GM12874 (cell line): ENCODE results near the gene GRAP2.

Experiments used
- TF ChIP-seq, protein P1 (sequence below): IDR thresholded peaks from 2 replicates; pipeline ENCODE4 v1.5.1; 2011; ENCODE audit warnings: low read depth, mild to moderate bottlenecking, control low read depth, low read length, moderate library complexity; ENCODE audit not compliant: insufficient read depth

Gene GRAP2

DNA sequence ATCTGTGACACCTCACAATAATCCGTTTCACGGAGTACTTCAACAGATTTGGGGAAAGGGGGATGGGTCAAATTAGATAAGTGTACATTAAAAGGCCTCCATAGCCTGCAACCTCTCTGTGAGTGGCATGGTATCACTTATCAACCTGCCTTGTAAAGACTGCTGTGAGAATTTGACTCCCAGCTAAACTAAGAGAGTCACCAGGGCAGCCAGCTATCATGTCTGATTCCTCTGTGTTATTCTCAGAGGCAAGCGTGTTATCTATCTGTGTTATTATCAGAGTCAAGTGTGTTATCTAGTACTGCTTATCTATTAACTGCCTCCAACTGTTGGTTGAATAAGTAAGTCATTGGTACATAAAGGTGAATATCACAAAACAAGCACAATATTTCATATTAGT, 89.8 kb downstream of the GRAP2 start:
- TF ChIP-seq, protein P1, sequence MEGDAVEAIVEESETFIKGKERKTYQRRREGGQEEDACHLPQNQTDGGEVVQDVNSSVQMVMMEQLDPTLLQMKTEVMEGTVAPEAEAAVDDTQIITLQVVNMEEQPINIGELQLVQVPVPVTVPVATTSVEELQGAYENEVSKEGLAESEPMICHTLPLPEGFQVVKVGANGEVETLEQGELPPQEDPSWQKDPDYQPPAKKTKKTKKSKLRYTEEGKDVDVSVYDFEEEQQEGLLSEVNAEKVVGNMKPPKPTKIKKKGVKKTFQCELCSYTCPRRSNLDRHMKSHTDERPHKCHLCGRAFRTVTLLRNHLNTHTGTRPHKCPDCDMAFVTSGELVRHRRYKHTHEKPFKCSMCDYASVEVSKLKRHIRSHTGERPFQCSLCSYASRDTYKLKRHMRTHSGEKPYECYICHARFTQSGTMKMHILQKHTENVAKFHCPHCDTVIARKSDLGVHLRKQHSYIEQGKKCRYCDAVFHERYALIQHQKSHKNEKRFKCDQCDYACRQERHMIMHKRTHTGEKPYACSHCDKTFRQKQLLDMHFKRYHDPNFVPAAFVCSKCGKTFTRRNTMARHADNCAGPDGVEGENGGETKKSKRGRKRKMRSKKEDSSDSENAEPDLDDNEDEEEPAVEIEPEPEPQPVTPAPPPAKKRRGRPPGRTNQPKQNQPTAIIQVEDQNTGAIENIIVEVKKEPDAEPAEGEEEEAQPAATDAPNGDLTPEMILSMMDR, result no peak

DNA sequence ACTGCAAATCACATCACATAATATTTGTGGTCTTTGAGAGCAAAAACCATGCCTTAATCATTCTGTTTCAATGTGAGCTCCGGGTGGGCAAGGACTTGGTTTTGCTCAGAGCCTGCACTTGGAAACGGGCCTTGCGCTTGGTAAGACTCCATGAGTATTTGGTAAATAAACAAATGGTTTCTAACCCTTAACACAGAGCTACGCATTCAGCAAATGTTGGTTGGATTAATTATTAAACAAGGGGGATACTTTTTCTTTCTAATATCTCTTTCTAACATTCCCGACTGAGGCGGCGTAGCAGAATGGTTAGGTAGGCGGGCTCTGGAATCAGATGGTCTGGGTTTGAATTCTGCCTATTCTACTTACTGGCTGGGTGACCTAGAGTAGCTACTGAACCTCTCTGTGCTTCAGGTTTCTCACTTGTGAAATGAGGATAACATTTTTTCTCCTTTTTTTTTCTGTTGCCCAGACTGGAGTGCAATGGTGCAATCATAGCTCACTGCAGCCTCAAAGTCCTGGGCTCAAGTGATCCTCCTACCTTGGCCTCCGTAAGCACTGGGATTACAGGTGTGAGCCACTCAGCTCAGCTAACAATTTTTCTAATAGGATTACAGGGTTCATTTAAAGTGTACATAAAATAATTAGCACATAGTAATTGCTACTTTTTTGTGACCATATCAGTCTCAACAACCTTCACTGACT, 90.4 kb downstream of the GRAP2 start:
- TF ChIP-seq, protein P1, result no peak

DNA sequence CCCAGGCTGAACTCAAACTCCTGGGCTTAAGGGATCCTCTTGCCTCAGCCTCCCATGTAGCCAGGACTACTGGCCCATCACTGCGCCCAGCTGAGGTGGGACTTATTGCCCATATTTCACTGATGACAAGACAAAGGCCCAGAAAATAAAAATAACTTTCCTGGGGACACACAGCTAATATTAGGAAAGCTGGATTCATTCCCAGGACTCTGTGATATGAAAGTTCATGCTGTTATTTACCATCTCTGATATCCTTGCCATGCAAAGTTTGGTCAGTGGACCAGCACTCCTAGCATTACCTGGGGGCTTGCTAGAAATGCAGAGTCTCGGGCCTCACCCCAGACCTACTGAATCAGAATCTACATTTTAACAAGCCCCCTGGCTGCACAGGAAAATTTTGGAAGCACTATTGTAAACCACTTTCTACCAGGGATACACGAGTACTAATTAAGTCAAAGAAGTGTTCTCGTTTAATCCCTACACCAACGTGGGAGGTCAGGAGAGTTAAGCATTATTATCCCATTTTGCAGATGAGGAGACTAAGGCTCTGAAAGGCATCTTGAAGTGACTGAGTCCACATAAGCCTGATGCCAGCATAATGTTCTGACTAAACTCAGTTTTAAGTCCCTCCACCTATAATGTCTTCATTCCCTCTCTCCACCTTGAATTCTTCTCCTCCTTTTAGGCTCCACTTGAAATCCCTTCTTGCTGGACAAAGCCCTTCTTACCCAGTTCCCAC, 91.4 kb downstream of the GRAP2 start:
- TF ChIP-seq, protein P1, result no peak

DNA sequence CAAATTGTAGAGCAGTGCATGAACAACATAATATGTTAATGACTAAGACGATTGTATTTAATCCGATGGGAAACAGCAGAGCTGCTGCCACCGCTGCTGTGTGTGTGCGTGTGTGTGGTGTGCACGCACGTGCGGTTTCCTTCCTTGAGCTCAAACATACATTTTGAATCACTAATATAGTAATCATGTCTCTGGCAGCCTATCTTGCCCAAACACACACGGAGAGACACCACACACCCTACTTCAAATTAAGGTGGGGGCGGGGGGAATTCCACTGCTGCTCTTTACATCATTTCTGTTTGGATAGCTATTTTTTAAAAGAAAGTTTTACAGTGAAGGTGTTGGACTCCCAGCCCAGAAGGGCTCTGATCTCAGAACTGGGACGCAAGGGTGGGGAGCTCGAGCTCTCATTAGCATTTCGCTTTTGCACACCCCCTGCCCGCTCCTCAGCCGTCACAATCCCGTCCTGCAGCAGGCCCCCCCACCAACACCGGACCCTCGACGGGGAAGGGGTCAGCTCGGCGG, 93.2 kb downstream of the GRAP2 start:
- TF ChIP-seq, protein P1, result no peak

DNA sequence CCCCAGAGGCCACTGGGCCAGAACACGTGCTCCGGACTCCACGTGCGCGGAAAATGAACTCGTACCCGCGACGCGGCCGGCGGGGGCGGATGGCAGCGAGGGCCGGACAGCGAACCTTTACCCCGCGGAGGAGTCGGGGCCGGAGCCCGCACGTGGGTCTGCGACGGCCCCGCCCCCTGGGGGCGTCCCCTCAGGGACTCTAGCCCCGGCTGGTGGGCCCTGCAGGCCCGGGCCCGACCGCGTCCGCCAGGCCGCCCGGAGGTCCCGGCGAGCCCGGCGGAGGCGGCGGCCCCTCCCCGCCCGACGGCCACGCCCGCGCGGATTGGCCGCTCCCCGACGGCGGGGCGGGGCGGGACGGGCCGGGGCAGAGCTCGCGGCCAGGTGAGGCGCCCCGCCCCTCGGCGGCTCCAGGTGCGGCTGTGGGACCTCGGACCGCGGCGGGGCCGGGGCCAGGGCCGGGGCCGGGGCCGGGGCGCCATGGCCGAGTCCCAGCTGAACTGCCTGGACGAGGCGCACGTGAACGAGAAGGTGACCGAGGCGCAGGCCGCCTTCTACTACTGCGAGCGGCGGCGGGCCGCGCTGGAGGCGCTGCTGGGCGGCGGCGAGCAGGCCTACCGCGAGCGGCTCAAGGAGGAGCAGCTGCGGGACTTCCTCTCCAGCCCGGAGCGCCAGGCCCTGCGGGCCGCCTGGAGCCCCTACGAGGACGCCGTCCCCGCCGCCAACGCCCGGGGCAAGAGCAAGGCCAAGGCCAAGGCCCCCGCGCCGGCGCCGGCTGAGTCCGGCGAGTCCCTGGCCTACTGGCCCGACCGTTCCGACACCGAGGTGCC, 93.9 kb downstream of the GRAP2 start, which contains the start of gene FAM83F:
Gene FAM83F (plus strand): TSS at position 389 of the 827 bp plus-strand sequence. CDS start 89 bp downstream, at position 478.
- TF ChIP-seq, protein P1, result no peak

DNA sequence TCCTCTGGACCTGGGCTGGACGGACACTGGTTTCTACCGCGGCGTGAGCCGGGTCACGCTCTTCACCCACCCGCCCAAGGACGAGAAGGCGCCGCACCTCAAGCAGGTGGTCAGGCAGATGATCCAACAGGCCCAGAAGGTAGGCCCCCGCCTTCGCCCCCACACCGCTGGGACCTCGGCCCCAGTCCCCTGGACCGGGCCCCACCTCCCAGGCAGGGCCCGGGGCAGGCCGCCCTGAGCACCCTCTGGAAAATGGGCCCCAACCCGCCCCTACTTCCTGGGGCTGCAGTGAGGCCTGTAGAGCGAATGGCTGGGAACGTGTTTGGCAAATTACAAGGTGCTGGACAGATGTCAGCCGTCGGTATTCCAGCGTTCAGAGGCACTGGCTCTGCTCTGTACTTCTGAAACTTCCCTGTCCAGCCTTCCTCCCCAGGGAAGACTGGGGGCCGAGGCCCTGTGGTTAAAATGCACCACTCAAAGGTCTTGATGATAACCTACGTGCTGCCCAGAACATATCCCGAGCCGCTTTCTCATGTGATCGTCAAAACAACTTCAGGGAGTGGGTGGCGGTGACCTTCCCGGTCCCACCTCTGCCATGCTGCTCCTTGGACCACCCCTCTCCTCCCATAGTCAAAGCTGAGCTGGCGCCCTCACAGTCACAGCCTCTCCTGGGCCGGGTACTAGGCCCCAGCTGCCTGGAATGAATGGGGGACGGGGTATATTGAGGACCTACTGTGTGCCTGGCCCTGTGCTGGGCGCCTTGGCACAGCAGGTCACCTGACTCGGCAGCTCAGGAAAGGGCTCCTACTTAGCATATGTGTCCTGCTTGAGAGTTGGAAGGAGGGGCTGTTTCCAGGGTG, 94.7 kb downstream of the GRAP2 start:
- TF ChIP-seq, protein P1, result no peak
